ENCODE measurements around the gene CYP26A1. TPM values are rescaled to one million over a fixed set of nuclear protein-coding genes. Genes with fewer than 3 reads are reported as not detected.

The CYP26A1 gene
- 16.4 TPM for polyA plus RNA-seq (2012; ENCODE audit: insufficient read depth, insufficient read length)

DNA sequence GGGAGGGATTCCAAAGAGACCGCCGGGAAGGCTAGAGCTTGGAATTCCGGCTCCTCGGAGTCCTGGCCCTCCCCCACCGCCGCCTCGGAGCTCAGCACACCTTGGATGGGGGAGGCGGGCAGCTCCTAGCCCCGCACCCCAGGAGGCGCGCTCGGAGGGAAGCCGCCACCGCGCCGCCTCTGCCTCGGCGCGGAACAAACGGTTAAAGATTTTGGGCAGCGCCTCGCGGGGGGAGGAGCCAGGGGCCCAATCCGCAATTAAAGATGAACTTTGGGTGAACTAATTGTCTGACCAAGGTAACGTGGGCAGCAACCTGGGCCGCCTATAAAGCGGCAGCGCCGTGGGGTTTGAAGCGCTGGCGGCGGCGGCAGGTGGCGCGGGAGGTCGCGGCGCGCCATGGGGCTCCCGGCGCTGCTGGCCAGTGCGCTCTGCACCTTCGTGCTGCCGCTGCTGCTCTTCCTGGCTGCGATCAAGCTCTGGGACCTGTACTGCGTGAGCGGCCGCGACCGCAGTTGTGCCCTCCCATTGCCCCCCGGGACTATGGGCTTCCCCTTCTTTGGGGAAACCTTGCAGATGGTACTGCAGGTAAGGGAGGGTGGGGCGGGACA, at the start of gene CYP26A1:
TSS of gene CYP26A1 (plus strand) at position 355 of the 608 bp plus-strand sequence. CDS start at position 397, 42 bp downstream.
- peak within 1 kb of the TSS; percentile 60 for H3K4me3 ChIP-seq (ENCODE audit: low read length)
- peak; percentile 7 for DNase-seq (ENCODE audit: low read depth, low spot score)

DNA sequence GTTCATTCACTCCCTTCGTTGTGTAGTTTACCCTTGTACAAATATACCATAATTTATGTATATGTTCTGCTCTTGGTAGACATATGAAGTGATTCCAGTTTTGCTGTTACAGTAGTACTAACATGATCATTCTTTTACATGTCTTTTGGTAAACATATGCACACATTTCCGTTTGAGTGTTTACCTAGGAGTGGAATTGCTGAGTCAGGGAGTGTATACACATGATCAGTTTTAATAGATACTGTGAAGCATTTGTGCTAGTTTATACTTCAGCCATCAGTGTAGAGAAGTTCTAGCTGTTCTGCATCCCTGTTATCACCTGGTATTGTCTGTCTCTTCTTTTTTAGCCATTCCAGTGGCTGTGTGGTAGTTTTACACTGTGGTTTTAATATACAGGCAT, 47.6 kb upstream of the CYP26A1 start:
- no peak overlapping the region for H3K4me3 ChIP-seq (ENCODE audit: low read length)
- DNase-seq (ENCODE audit: low read depth, low spot score), result no peak

- no peak overlapping the region for H3K4me3 ChIP-seq (ENCODE audit: low read length)
- no peak for DNase-seq (ENCODE audit: low read depth, low spot score)
Observed at GRCh38 chr10:93027508-93027907, 46.2 kb upstream of the CYP26A1 start.

GRCh38 chr10:93028883-93029282, 44.8 kb upstream of the CYP26A1 start:
- H3K4me3 ChIP-seq (ENCODE audit: low read length), result no peak overlapping the region
- no peak for DNase-seq (ENCODE audit: low read depth, low spot score)

DNA sequence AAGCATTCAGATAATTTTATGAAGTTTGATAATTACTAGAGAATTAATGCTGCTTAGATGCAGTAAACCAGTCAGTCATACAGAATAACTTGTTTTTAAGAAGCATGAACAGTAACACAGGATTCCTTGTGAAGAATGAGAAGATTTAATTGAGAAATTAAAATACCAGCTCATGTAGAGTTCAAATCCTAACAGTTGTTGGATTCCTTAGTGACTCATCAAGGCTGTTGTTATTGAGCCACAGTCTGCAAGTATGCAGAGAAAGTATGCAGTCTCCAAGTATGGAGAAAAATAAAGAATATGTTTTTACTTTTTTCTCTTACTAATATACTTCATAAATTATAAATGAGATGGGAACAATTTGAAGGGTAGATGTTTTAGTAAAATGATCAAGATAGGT, 43.3 kb upstream of the CYP26A1 start:
- no peak for DNase-seq (ENCODE audit: low read depth, low spot score)

GRCh38 chr10:93032105-93032808, 41.4 kb upstream of the CYP26A1 start:
- no peak for DNase-seq (ENCODE audit: low read depth, low spot score)
- H3K4me3 ChIP-seq (ENCODE audit: low read length), result no peak overlapping the region

More for the DNA sequence above, 43.3 kb upstream of the CYP26A1 start:
- H3K4me3 ChIP-seq (ENCODE audit: low read length), result no peak overlapping the region

DNA sequence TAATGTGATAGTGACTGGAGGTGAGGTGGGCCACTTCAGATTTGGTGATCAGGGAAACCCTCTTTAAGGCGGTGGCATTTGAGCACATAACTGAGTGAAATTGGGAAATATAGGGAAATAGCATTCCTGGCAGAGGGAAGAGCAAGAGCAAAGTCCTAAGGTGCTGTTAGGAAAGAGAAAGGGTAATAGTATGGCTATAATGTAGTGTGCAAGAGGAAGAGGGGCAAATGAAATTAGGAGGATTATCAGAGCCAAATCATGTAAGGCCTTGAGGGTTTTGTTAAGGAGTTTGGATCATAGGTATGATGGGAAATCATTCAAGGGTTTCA, 40.9 kb upstream of the CYP26A1 start:
- DNase-seq (ENCODE audit: low read depth, low spot score), result no peak
- H3K4me3 ChIP-seq (ENCODE audit: low read length), result no peak overlapping the region

- H3K4me3 ChIP-seq (ENCODE audit: low read length), result no peak overlapping the region
- no peak for DNase-seq (ENCODE audit: low read depth, low spot score)
Observed at GRCh38 chr10:93034426-93034825, 39.3 kb upstream of the CYP26A1 start.

DNA sequence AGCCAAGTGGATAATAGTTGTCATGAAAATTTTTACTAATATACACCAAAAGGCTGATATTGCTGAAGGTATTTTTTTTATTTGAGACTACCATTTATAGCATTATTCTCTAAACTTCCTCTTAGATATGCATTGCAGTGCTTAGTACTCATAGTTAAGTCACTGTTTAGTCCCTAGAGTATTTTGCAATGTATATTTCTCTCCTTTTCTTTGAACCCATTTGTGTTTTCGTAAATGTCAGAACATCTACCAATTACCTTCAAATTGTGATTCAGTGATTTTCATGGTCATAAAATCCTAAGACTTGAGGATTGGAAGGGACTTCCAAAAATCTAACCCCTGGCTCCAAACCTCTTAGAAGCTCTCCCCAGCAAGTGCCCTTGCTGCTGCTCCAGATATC, 34.6 kb upstream of the CYP26A1 start:
- no peak for DNase-seq (ENCODE audit: low read depth, low spot score)
- H3K4me3 ChIP-seq (ENCODE audit: low read length), result no peak overlapping the region

GRCh38 chr10:93039721-93040120, 34.0 kb upstream of the CYP26A1 start:
- peak; percentile 24 for DNase-seq (ENCODE audit: low read depth, low spot score)
- no peak overlapping the region for H3K4me3 ChIP-seq (ENCODE audit: low read length)

GRCh38 chr10:93054486-93054885, 19.2 kb upstream of the CYP26A1 start:
- no peak for DNase-seq (ENCODE audit: low read depth, low spot score)
- H3K4me3 ChIP-seq (ENCODE audit: low read length), result no peak overlapping the region

DNA sequence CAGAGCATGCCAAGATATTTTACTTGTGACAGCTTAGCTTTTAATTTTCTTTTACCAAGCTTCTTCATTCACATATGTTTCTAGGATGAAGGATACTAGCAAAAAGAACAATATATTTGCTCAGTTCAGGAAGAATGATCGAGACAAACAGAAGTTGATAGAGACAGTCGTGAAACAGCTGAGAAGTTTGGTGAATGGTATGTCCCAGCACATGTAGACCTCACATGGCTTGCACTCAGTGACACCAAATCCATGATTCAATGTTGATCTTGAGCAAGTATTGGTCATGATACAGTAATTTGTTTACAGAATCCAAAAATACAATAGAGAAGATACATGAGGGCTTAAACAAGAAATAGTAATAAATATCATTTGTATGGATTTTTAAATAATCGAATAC, 15.6 kb upstream of the CYP26A1 start:
- DNase-seq (ENCODE audit: low read depth, low spot score), result no peak

GRCh38 chr10:93059975-93060886, 13.5 kb upstream of the CYP26A1 start, which contains the start of gene CYP26C1:
Gene CYP26C1 (plus strand): TSS chr10:93060798. CDS start chr10:93061264, 466 bp downstream.
- no peak within 1 kb of the TSS for H3K4me3 ChIP-seq (ENCODE audit: low read length)
- DNase-seq (ENCODE audit: low read depth, low spot score), result no peak

More for the DNA sequence above, 15.6 kb upstream of the CYP26A1 start:
- H3K4me3 ChIP-seq (ENCODE audit: low read length), result no peak overlapping the region

GRCh38 chr10:93060887-93061593, 12.7 kb upstream of the CYP26A1 start:
- no peak for DNase-seq (ENCODE audit: low read depth, low spot score)
- no peak overlapping the region for H3K4me3 ChIP-seq (ENCODE audit: low read length)

DNA sequence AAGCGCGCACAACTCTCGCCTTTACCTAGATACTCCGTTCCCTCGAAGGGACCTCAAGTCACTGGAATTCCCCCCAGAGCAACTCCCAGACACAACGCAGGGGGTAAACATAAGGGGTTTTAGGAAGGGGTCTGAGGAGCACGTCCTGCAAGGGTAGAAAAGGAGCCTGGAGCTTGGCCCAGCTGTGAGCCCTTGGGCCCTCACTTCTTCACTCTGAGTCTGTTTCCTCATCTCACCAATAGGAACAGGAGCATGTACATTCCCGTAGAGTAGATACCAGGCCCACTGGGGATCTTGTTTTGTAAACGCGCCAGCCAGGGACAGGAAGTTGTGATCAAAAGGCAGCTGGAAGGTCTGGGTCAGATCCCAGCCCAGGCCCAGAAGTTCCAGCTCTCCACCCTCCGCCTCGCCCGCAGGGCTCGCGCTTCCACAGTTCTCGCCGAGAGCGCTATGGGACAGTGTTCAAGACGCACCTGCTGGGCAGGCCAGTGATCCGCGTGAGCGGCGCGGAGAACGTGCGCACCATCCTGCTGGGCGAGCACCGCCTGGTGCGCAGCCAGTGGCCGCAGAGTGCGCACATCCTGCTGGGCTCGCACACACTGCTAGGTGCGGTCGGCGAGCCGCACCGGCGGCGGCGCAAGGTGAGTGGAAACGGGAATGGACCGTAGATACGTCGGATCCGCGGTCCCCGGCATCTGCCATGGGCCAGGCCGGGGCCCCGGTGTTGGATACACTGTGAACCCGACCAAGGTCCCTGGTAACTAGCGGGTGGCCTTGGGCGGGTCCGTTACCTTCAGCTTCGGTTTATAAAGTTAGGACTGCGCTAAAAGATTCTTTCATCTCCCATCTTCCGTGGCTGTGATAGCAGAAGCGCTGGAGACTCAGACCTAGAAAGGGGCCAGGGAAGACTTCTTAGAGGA, 11.8 kb upstream of the CYP26A1 start:
- DNase-seq (ENCODE audit: low read depth, low spot score), result no peak
- H3K4me3 ChIP-seq (ENCODE audit: low read length), result no peak overlapping the region

DNA sequence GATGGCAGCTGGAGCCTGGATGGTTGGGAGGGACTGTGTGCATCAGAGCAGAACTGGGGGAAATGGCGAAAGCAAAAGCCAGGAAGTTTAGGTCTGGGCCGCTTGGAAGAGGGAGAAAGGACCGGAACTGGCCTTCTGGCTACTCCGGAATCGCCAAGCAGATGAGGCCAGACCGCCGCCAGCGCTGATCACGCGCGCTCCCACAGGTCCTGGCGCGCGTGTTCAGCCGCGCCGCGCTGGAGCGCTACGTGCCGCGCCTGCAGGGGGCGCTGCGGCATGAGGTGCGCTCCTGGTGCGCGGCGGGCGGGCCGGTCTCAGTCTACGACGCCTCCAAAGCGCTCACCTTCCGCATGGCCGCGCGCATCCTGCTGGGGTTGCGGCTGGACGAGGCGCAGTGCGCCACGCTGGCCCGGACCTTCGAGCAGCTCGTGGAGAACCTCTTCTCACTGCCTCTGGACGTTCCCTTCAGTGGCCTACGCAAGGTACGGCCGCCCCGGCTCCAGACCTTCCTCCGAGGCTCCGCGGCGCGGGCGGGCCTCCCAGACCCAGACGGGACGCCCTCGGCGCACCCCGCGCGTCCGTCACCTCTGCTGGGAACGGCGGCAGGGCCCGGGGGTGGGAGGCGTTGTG, 11.1 kb upstream of the CYP26A1 start:
- DNase-seq (ENCODE audit: low read depth, low spot score), result no peak
- H3K4me3 ChIP-seq (ENCODE audit: low read length), result no peak overlapping the region

DNA sequence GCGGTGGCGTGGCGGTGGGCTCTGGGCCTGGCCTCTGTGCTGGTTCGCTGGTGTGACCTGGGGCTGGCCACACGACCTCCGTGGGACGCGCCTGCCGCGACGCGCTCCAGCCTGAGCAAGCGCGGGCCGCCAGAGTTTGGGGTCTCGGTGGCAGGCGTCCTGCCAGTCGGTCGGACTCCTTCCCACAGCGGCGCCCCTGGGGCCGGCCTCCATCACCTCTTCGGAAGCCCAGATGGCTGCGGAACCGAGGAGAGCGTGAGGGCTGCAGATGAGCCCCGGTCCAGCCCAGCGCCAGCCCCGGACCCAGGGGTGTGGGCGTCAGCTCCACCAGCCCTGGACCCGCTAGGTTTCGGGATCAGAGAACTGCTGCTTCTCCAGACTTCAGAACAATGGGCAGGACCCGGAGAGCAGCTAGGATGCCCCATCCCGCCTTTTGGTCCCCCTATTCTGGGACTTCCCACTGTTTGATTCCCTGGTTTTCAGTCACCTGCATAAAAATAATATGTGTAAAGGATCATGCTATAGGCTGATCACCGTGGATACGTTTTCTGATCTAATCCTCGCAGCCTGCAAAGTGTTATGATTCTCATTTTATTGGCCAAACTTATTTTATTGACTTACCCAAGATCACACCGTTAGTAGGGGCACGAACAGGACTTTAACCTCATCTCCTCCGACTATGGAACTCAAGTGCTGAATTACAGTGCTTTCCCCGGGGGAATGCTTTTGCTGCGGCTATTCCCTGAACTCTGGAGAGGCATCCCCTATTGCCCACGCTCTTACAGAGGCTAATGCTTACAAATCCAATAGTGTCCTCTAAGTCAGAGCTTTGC, 10.3 kb upstream of the CYP26A1 start:
- DNase-seq (ENCODE audit: low read depth, low spot score), result no peak
- no peak overlapping the region for H3K4me3 ChIP-seq (ENCODE audit: low read length)

Data from Jurkat, Clone E6-1 (cell line).